ENCODE results near the gene TEF. TPM values are rescaled to one million over a fixed set of nuclear protein-coding genes. Genes with fewer than 3 reads are reported as not detected.
"Not testable (repeated sequence)": the region's sequence is repeated elsewhere in the genome, so short reads cannot be mapped to it uniquely, and the experiment has no call there.

The TEF gene
- total RNA-seq, 4 donors from 2014 or later = 8.5 to 73.7 (median 15.1) TPM

DNA sequence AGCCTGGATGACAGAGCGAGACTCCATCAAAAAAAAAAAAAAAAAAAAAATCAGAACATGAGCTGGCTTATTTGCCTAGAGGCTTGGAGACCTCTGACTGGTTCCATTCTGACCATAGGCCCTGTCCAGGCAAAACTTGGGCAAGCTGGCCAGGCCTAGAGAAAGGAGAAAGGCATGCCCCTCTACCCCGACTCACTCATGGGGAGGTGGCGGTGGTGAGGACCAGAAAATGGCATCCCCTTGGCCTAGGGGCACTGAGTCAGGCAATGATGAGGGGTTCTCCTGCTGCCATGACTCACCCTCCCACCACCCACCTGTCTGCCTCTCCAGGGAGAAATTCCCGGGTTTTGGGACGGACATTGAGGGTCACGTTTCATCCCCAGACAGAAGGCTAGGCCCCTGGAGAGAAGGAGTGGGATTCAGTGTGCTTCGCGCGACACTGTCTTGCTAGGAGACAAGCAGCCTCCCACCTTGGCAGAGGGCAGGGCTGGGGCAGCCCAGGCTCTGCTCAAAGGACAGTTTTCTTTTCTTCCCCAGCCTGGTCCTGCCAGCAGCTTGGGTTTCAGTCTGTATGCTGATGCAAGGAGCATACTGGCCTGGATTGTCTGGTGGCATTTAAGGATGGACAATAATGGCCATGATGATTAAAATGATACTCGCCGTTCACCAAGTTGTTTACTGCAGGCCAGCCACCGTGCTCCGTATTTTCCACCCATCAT, 47.6 kb downstream of the TEF start:
- TF ChIP-seq CTCF (IDR thresholded peaks at IDR 0.05) = no peak
- TF ChIP-seq POLR2A (IDR thresholded peaks at IDR 0.05) = no peak
- H3K4me1 ChIP-seq = no peaks in the 10 kb centered on the region
- H3K27ac ChIP-seq = no peak overlapping the region
- intact Hi-C loops (cut with DNase I; ENCODE audit: low total_unique reads) = no loop called here
- no peaks in the 10 kb centered on the region for H3K36me3 ChIP-seq
- no peak overlapping the region for H3K4me3 ChIP-seq
- no peak for DNase-seq
- no peaks in the 10 kb centered on the region for H3K9me3 ChIP-seq
- no peaks in the 10 kb centered on the region for H3K27me3 ChIP-seq

GRCh38 chr22:41429951-41430332, 48.2 kb downstream of the TEF start:
- Histone ChIP-seq H3K36me3 (no peaks in the 10 kb centered on the region), H3K27ac (no peak overlapping the region), H3K4me1 (peaks cover 0 to 3% of the 10 kb centered on the region in 2 donors), H3K9me3 (no peaks in the 10 kb centered on the region), H3K4me3 (no peak overlapping the region), H3K27me3 (no peaks in the 10 kb centered on the region)
- no peak for DNase-seq
- no peak for TF ChIP-seq CTCF (IDR thresholded peaks at IDR 0.05)
- TF ChIP-seq POLR2A (IDR thresholded peaks at IDR 0.05) = no peak
- intact Hi-C loops (cut with DNase I; ENCODE audit: low total_unique reads) = no loop called here

DNA sequence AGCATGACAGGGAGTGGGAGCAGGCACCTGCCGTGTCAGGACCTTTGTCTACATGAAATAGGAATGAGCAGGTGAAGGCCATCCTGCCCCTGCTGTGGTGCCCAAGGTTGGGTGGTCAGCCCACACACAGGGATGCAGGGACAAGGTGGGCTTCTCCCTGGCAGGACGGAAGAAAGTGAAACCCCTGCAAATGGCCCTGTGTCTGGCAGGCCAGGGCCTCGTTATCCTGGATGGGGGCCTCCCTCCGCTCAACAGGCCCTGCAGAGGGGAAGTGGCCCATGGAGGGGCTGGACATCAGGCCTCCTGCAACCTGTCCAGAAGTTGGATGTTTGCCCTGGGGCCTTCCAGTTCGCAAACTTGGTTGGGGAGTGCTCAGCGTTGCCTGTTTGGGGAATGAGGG, 49.9 kb downstream of the TEF start:
- no peaks in the 10 kb centered on the region for H3K27me3 ChIP-seq
- intact Hi-C loops (cut with DNase I; ENCODE audit: low total_unique reads) = no loop called here
- TF ChIP-seq POLR2A (IDR thresholded peaks at IDR 0.05) = no peak
- no peak for TF ChIP-seq CTCF (IDR thresholded peaks at IDR 0.05)
- DNase-seq = no peak
- no peak overlapping the region for H3K4me3 ChIP-seq
- no peaks in the 10 kb centered on the region for H3K36me3 ChIP-seq
- H3K27ac ChIP-seq = no peak overlapping the region
- peaks cover 0 to 12% of the 10 kb centered on the region in 2 donors for H3K4me1 ChIP-seq
- no peaks in the 10 kb centered on the region for H3K9me3 ChIP-seq

- H3K4me1 ChIP-seq = peaks cover 0 to 12% of the 10 kb centered on the region in 2 donors
- H3K36me3 ChIP-seq; H3K27me3 ChIP-seq; H3K27ac ChIP-seq; H3K9me3 ChIP-seq; DNase-seq; intact Hi-C loops (cut with DNase I; ENCODE audit: low total_unique reads); H3K4me3 ChIP-seq: not testable (repeated sequence)
Measured at GRCh38 chr22:41433480-41433879, 51.7 kb downstream of the TEF start.

DNA sequence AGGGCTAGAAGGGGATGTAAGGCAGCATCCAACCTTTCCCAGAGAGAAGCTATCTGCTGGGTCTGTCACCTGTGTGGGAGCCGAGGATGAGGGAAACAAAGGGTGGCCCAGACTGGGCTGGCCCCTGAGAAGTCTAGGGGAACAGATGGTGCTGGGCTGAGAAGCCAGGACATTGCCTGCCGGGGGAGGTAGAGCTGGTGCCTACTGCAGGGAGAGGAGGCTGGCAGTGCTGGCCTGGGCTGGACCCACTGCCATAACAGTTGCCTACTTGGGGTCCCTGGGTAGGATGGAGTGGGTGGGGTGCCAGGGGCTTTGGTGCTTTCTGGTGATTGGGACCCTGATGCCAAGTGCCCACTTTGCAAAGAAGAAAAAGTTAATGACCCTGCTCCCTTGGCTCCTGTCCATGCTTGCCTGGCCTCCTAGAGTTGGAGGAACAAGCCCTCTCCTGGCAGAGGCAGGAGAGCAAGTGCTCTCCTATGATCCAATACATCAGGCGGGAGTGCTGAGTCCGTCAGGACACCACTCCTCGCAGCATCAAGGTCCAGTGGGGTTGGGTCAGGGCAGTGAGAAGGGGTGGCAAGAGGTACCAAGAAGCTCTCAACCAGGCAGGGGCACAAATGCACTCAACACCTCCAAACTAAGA, 52.7 kb downstream of the TEF start:
- intact Hi-C loops (cut with DNase I; ENCODE audit: low total_unique reads); DNase-seq; H3K27me3 ChIP-seq; H3K4me3 ChIP-seq; H3K9me3 ChIP-seq; H3K27ac ChIP-seq; H3K36me3 ChIP-seq: not testable (repeated sequence)
- peaks cover 4 to 12% of the 10 kb centered on the region in 2 donors for H3K4me1 ChIP-seq

DNA sequence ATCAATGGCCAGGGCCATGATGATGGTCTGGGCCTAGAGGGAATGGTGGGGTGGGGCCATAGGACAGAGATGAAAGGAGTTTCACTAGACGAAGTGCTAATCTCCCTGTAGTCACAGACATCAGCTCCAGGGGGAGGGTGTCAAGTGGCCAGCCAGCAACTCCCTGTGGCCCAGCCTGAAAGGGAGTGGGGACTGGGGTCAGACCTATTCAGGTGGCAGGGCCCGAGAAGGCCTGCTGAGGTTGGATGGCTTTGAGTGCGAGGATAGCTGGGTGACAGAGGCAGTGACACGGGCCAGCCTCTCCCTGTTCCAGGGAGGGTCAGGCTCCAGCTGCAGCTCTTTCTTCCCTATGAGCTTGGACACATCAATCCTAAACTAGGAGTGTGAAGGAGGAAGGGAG, 53.8 kb downstream of the TEF start:
- no peaks in the 10 kb centered on the region for H3K27me3 ChIP-seq
- intact Hi-C loops (cut with DNase I; ENCODE audit: low total_unique reads) = no loop called here
- TF ChIP-seq CTCF (IDR thresholded peaks at IDR 0.05) = no peak
- TF ChIP-seq POLR2A (IDR thresholded peaks at IDR 0.05) = no peak
- H3K4me1 ChIP-seq = peaks cover 4 to 12% of the 10 kb centered on the region in 2 donors
- no peak overlapping the region for H3K4me3 ChIP-seq
- H3K9me3 ChIP-seq = no peaks in the 10 kb centered on the region
- H3K27ac ChIP-seq = no peak overlapping the region
- no peak for DNase-seq
- no peaks in the 10 kb centered on the region for H3K36me3 ChIP-seq

Data from uterus (tissue), 4 donors.